IMR-90 (cell line): ENCODE data around the gene C19orf85. TPM values are rescaled to one million over a fixed set of nuclear protein-coding genes. Genes with fewer than 3 reads are reported as not detected.

Source experiments
- ATAC-seq: fragments of 200-7000 bp; cut with Tn5 transposase; 2 replicates; pipeline ENCODE4 v1.9.1; 2020; ENCODE audit warnings: low read depth, mild to moderate bottlenecking, moderate library complexity
- BruUV-seq: library from RNA; stranded (reverse); fragments of 400-500 nt; replicated peaks from 2 replicates; lab custom pipeline; 2021; lab: Mats Ljungman, UMichigan
- CTCF ChIA-PET: fragments of 300-600 bp; formaldehyde crosslinking; extraction: SDS; loops from one replicate; lab custom pipeline; 2021; ENCODE audit warnings: antibody characterized with exemption; lab: Yijun Ruan, JAX
- POLR2A ChIA-PET: fragments of 300-600 bp; sonication (Branson Sonifier 250); formaldehyde crosslinking; loops from one replicate; lab custom pipeline; 2022; ENCODE audit warnings: antibody characterized with exemption; ENCODE audit not compliant: unreplicated experiment; lab: Charles Lee
- DNase-seq: peaks from one replicate; pipeline ENCODE4 v3.0.0; 2013
- H2AFZ ChIP-seq: replicated peaks from 2 replicates; pipeline ENCODE3; 2013; ENCODE audit warnings: low read length, mild to moderate bottlenecking; ENCODE audit not compliant: poor library complexity
- H2AK5ac ChIP-seq: 2 replicates; pipeline ENCODE4 v1.6.1; 2013; ENCODE audit warnings: low read depth, low read length, inconsistent platforms
- H2AK9ac ChIP-seq: replicated peaks from 2 replicates; pipeline ENCODE3; 2013; ENCODE audit warnings: mild to moderate bottlenecking, low read depth, low read length, moderate library complexity; ENCODE audit not compliant: poor library complexity
- H2BK120ac ChIP-seq: 2 replicates; pipeline ENCODE4 v1.6.1; 2013; ENCODE audit warnings: low read depth, low read length, inconsistent platforms
- H2BK15ac ChIP-seq: 3 replicates; pipeline ENCODE4 v1.6.1; 2013; ENCODE audit warnings: low read depth, low read length, inconsistent platforms
- H2BK20ac ChIP-seq: 2 replicates; pipeline ENCODE4 v1.6.1; 2013; ENCODE audit warnings: low read depth, mild to moderate bottlenecking, inconsistent platforms, low read length, moderate library complexity
- H2BK5ac ChIP-seq: 2 replicates; pipeline ENCODE4 v1.6.1; 2013; ENCODE audit warnings: mild to moderate bottlenecking, low read depth, low read length, inconsistent platforms; ENCODE audit not compliant: poor library complexity, severe bottlenecking
- H3K14ac ChIP-seq: replicated peaks from 2 replicates; pipeline ENCODE4 v1.6.1; 2013; ENCODE audit warnings: low read depth, low read length, inconsistent platforms
- H3K18ac ChIP-seq: 2 replicates; pipeline ENCODE4 v1.6.1; 2013; ENCODE audit warnings: low read depth, low read length, control low read depth
- H3K23ac ChIP-seq: 2 replicates; pipeline ENCODE4 v1.6.1; 2013; ENCODE audit warnings: low read depth, low read length, inconsistent platforms
- H3K27ac ChIP-seq: 2 replicates; pipeline ENCODE4 v1.5.1; 2013; ENCODE audit warnings: mild to moderate bottlenecking, control low read depth, low read length; ENCODE audit not compliant: insufficient read depth
- H3K27me3 ChIP-seq: 2 replicates; pipeline ENCODE4 v1.6.1; 2013; ENCODE audit warnings: low read length; ENCODE audit not compliant: control insufficient read depth, insufficient read depth
- H3K36me3 ChIP-seq: 2 replicates; pipeline ENCODE4 v1.6.1; 2013; ENCODE audit warnings: low read length, mixed read lengths; ENCODE audit not compliant: control insufficient read depth, insufficient read depth
- H3K4ac ChIP-seq: 2 replicates; pipeline ENCODE4 v1.6.1; 2013; ENCODE audit warnings: low read depth, low read length, inconsistent platforms
- H3K4me1 ChIP-seq: 2 replicates; pipeline ENCODE4 v1.6.1; 2013; ENCODE audit warnings: low read length, mixed read lengths; ENCODE audit not compliant: control insufficient read depth, insufficient read depth
- H3K4me2 ChIP-seq: 2 replicates; pipeline ENCODE4 v1.6.1; 2013; ENCODE audit warnings: low read depth, mild to moderate bottlenecking, control low read depth, low read length, moderate library complexity
- H3K4me3 ChIP-seq: 2 replicates; pipeline ENCODE4 v1.5.1; 2013; ENCODE audit warnings: low read depth, mild to moderate bottlenecking, control low read depth, low read length, moderate library complexity; ENCODE audit not compliant: insufficient read depth
- H3K56ac ChIP-seq: 2 replicates; pipeline ENCODE4 v1.6.1; 2013; ENCODE audit warnings: low read length, inconsistent platforms; ENCODE audit not compliant: insufficient read depth; ENCODE audit errors: extremely low read depth
- H3K79me1 ChIP-seq, 2 experiments: 2 replicates each; pipeline ENCODE4 v1.6.1; 2013; ENCODE audit warnings: low read length in 2 of 2, inconsistent platforms in 1 of 2, low read depth in 1 of 2
- H3K9ac ChIP-seq: 2 replicates; pipeline ENCODE4 v1.6.1; 2013; ENCODE audit warnings: low read depth, low read length, control low read depth
- H3K9me1 ChIP-seq: 2 replicates; pipeline ENCODE4 v1.6.1; 2013; ENCODE audit warnings: low read length, inconsistent platforms; ENCODE audit not compliant: insufficient read depth
- H3K9me3 ChIP-seq: 2 replicates; pipeline ENCODE4 v1.6.1; 2013; ENCODE audit warnings: low read length; ENCODE audit not compliant: control insufficient read depth, insufficient read depth
- H4K20me1 ChIP-seq: 2 replicates; pipeline ENCODE4 v1.6.1; 2013; ENCODE audit warnings: low read length, inconsistent platforms; ENCODE audit not compliant: insufficient read depth
- H4K5ac ChIP-seq: 2 replicates; pipeline ENCODE4 v1.6.1; 2013; ENCODE audit warnings: mild to moderate bottlenecking, low read depth, low read length, control low read depth
- H4K8ac ChIP-seq, 2 experiments: 2 replicates each; pipeline ENCODE4 v1.6.1; 2013; ENCODE audit warnings: low read depth in 2 of 2, low read length in 2 of 2, control low read depth in 1 of 2, inconsistent platforms in 1 of 2
- H4K91ac ChIP-seq: 2 replicates; pipeline ENCODE4 v1.6.1; 2013; ENCODE audit warnings: low read depth, low read length, inconsistent platforms; ENCODE audit not compliant: insufficient read depth
- CEBPB ChIP-seq: IDR thresholded peaks from 2 replicates; pipeline ENCODE4 v1.6.1; 2012; ENCODE audit warnings: low read depth, low read length, improper control_type of control experiment
- CHD1 ChIP-seq: IDR thresholded peaks from 2 replicates; pipeline ENCODE4 v1.6.1; 2012; ENCODE audit warnings: low read depth, low read length, improper control_type of control experiment
- FOS ChIP-seq: fragments of 150-350 bp; IDR thresholded peaks from 2 replicates; pipeline ENCODE4 v1.6.1; 2016; ENCODE audit warnings: low read depth, low read length
- MAFK ChIP-seq: IDR thresholded peaks from 2 replicates; pipeline ENCODE4 v1.6.1; 2012; ENCODE audit warnings: low read depth, low read length, improper control_type of control experiment
- MAZ ChIP-seq: IDR thresholded peaks from 2 replicates; pipeline ENCODE4 v1.6.1; 2012; ENCODE audit warnings: low read depth, mild to moderate bottlenecking, low read length, improper control_type of control experiment, moderate library complexity, borderline replicate concordance
- MXI1 ChIP-seq: IDR thresholded peaks from 2 replicates; pipeline ENCODE4 v1.6.1; 2012; ENCODE audit warnings: low read depth, mild to moderate bottlenecking, low read length, moderate library complexity, borderline replicate concordance
- NFE2L2 ChIP-seq: fragments of 150-350 bp; IDR thresholded peaks from 2 replicates; pipeline ENCODE4 v1.6.1; 2016; ENCODE audit warnings: low read depth, mild to moderate bottlenecking, low read length
- POLR2A ChIP-seq: IDR thresholded peaks from 2 replicates; pipeline ENCODE4 v1.6.1; 2012; ENCODE audit warnings: mild to moderate bottlenecking, low read depth, low read length
- RAD21 ChIP-seq: IDR thresholded peaks from 2 replicates; pipeline ENCODE4 v1.6.1; 2012; ENCODE audit warnings: low read length, improper control_type of control experiment
- RCOR1 ChIP-seq: IDR thresholded peaks from 2 replicates; pipeline ENCODE4 v1.6.1; 2012; ENCODE audit warnings: mild to moderate bottlenecking, low read length, improper control_type of control experiment; ENCODE audit not compliant: insufficient replicate concordance
- RFX5 ChIP-seq: IDR thresholded peaks from 2 replicates; pipeline ENCODE4 v1.8.0; 2012; ENCODE audit warnings: low read depth, mild to moderate bottlenecking, low read length, moderate library complexity
- SMC3 ChIP-seq: fragments of 150-350 bp; IDR thresholded peaks from 2 replicates; pipeline ENCODE4 v1.6.1; 2016; ENCODE audit warnings: low read depth, mild to moderate bottlenecking, antibody characterized with exemption, low read length, moderate library complexity
- WGBS, 2 experiments: methylation state at CpG; one replicate each; pipeline versions ENCODE4 v1.1.5 to v1.1.7; 2013; ENCODE audit warnings: missing lambda C conversion rate in 2 of 2; ENCODE audit not compliant: insufficient read length in 1 of 2; ENCODE audit errors: extremely low coverage in 2 of 2; 5-methylcytosine and 5-hydroxymethylcytosine counted together
- dilution Hi-C: fragments of 300-500 bp; cut with HindIII; formaldehyde crosslinking; loops from one replicate; pipeline ENCODE4 v1.14.3; 2018; ENCODE audit warnings: low sequenced_read_pairs; ENCODE audit not compliant: unreplicated experiment
- in situ Hi-C: fragments of 300-500 bp; cut with MboI; formaldehyde crosslinking; loops from 3 replicates; pipeline ENCODE4 v1.14.3; 2019; ENCODE audit warnings: low sequenced_read_pairs, inconsistent platforms, mixed read lengths
- intact Hi-C: fragments of 100-400 bp; cut with micrococcal nuclease; formaldehyde crosslinking; loops from 2 replicates; pipeline ENCODE4 v1.10.0; 2022
- polyA plus RNA-seq, 3 experiments: library from polyadenylated mRNA; depleted of rRNA; stranded (reverse); fragments of >200 nt; gene quantifications; 2 replicates each; pipeline ENCODE4 v1.2.3, GENCODE V29; 2012; ENCODE audit warnings: low replicate concordance in 1 of 3
- total RNA-seq: library from RNA; depleted of rRNA; stranded (reverse); fragments of >200 nt; gene quantifications from 2 replicates; pipeline ENCODE4 v1.2.3, GENCODE V29; 2012
- TF ChIP-seq, protein P1 (sequence below): fragments of 150-350 bp; IDR thresholded peaks from 2 replicates; pipeline ENCODE4 v1.6.1; 2016; ENCODE audit warnings: low read depth, mild to moderate bottlenecking, low read length, moderate library complexity, borderline replicate concordance
- TF ChIP-seq, protein P2 (sequence below): conservative IDR thresholded peaks from 2 replicates; pipeline ENCODE4 v1.5.1; 2012; ENCODE audit warnings: mild to moderate bottlenecking, low read depth, low read length, improper control_type of control experiment
- TF ChIP-seq, protein P3 (sequence below): fragments of 150-350 bp; IDR thresholded peaks from 2 replicates; pipeline ENCODE4 v1.6.1; 2017; ENCODE audit warnings: mild to moderate bottlenecking, antibody characterized with exemption, low read length, low read depth

Gene C19orf85
- total and polyA plus RNA-seq, 2 of the 4 experiments (the other 2 are of a cell fraction): not detected

DNA sequence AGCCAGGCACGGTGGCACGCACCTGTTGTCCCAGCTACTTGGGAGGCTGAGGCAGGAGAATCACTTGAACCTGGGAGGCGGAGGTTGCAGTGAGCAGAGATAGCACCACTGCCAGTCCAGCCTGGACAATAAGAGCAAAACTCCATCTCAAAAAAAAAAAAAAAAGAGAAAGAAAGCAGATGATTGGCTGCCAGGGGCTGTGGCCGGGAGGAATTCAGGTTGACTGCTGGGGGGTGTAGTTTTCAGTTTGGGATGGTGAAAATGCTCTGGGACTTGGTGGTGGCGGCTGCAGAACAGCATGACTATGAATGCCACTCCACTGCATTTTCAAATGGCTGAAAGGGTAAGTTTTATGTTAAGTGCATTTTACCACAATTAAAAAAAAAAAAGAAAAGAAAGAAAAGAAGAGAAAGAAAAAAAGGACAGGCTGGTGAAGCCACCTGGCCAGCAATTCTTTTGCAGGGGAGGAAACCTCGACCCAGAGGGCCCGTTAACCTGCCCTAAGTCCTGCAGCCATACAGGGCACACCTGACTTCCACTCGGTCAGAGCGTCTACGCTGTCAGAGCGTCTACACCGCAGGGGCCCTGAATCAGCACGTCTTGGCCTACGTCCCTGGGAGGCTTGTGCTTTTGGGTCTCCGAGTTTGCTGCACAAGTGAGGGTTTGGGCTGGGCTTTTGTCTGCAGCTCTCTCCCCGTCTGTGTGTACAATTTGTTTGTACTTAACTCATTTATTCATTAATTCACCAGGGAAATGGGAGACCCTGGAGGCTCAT is 6.7 kb downstream of the C19orf85 start:
- H2BK120ac ChIP-seq: no peak overlapping the region
- no peak overlapping the region for H3K4ac ChIP-seq
- no peaks in the 10 kb centered on the region for H3K27me3 ChIP-seq
- POLR2A ChIA-PET: no interaction called here
- H3K14ac ChIP-seq: no peak overlapping the region
- no peak for ATAC-seq
- H3K79me1 ChIP-seq: peaks cover 5 to 28% of the 10 kb centered on the region in 2 experiments; a peak in 3 of 4 replicates
- H4K8ac ChIP-seq: no peak overlapping the region
- no peak for DNase-seq
- H3K27ac ChIP-seq: no peak overlapping the region
- H2AK9ac ChIP-seq: no peak overlapping the region
- no peak overlapping the region for H4K91ac ChIP-seq
- no peak overlapping the region for H3K23ac ChIP-seq
- dilution Hi-C loops (no loop called here), in situ Hi-C loops (no loop called here), intact Hi-C loops (no loop called here)
- no peak overlapping the region for H3K56ac ChIP-seq
- H4K20me1 ChIP-seq: peaks cover 28% of the 10 kb centered on the region
- no peak overlapping the region for H3K4me2 ChIP-seq
- CTCF ChIA-PET: no interaction called here
- no peaks in the 10 kb centered on the region; the same call in 1 of the 2 replicates for H3K36me3 ChIP-seq
- H3K9ac ChIP-seq: no peak overlapping the region
- H3K4me3 ChIP-seq: no peak overlapping the region
- H4K5ac ChIP-seq: no peak overlapping the region
- no TSS peak for BruUV-seq
- H2BK15ac ChIP-seq: no peak overlapping the region
- H3K4me1 ChIP-seq: peaks cover 3% of the 10 kb centered on the region; the same call in 1 of the 2 replicates
- H2AK5ac ChIP-seq: no peak overlapping the region
- H3K9me3 ChIP-seq: no peaks in the 10 kb centered on the region
- H3K9me1 ChIP-seq: peaks cover 6% of the 10 kb centered on the region; the same call in 1 of the 2 replicates
- 85% methylated on average over 3 of the region's 16 CpGs; no CpG with 5 or more reads in 1 of the 2 experiments for WGBS, 2 experiments
- no peak overlapping the region for H2BK5ac ChIP-seq
- no peak overlapping the region for H2BK20ac ChIP-seq
- H3K18ac ChIP-seq: no peak overlapping the region
- H2AFZ ChIP-seq: no peak overlapping the region
- no peak for TF ChIP-seq RCOR1
- TF ChIP-seq CEBPB: no peak
- TF ChIP-seq MAZ: no peak
- TF ChIP-seq POLR2A: no peak
- no peak for TF ChIP-seq NFE2L2
- no peak for TF ChIP-seq FOS
- no peak for TF ChIP-seq MAFK
- no peak for TF ChIP-seq MXI1
- TF ChIP-seq, protein P1, sequence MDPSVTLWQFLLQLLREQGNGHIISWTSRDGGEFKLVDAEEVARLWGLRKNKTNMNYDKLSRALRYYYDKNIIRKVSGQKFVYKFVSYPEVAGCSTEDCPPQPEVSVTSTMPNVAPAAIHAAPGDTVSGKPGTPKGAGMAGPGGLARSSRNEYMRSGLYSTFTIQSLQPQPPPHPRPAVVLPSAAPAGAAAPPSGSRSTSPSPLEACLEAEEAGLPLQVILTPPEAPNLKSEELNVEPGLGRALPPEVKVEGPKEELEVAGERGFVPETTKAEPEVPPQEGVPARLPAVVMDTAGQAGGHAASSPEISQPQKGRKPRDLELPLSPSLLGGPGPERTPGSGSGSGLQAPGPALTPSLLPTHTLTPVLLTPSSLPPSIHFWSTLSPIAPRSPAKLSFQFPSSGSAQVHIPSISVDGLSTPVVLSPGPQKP: no peak
- TF ChIP-seq RAD21: no peak
- TF ChIP-seq, protein P2, sequence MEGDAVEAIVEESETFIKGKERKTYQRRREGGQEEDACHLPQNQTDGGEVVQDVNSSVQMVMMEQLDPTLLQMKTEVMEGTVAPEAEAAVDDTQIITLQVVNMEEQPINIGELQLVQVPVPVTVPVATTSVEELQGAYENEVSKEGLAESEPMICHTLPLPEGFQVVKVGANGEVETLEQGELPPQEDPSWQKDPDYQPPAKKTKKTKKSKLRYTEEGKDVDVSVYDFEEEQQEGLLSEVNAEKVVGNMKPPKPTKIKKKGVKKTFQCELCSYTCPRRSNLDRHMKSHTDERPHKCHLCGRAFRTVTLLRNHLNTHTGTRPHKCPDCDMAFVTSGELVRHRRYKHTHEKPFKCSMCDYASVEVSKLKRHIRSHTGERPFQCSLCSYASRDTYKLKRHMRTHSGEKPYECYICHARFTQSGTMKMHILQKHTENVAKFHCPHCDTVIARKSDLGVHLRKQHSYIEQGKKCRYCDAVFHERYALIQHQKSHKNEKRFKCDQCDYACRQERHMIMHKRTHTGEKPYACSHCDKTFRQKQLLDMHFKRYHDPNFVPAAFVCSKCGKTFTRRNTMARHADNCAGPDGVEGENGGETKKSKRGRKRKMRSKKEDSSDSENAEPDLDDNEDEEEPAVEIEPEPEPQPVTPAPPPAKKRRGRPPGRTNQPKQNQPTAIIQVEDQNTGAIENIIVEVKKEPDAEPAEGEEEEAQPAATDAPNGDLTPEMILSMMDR: no peak
- no peak for TF ChIP-seq SMC3
- TF ChIP-seq, protein P3, sequence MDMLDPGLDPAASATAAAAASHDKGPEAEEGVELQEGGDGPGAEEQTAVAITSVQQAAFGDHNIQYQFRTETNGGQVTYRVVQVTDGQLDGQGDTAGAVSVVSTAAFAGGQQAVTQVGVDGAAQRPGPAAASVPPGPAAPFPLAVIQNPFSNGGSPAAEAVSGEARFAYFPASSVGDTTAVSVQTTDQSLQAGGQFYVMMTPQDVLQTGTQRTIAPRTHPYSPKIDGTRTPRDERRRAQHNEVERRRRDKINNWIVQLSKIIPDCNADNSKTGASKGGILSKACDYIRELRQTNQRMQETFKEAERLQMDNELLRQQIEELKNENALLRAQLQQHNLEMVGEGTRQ: no peak
- no peak for TF ChIP-seq CHD1
- TF ChIP-seq RFX5: no peak
